Stimulated activated CD4-positive, alpha-beta T cell treated with anti-CD3 and anti-CD28 coated beads, Interleukin-15, amount 100 ng/mL, for 1 hour (primary cell): Measurements from ENCODE around the gene IL1RAPL1.
"Not testable (repeated sequence)": the region's sequence is repeated elsewhere in the genome, so short reads cannot be mapped to it uniquely, and the experiment has no call there.

Source experiments
- DNase-seq, 2 donors: peaks; one replicate each; pipeline ENCODE4 v3.0.0-alpha.2; 2020; ENCODE audit warnings: low read depth in 1 of 2, low spot score in 1 of 2

Gene IL1RAPL1

DNA sequence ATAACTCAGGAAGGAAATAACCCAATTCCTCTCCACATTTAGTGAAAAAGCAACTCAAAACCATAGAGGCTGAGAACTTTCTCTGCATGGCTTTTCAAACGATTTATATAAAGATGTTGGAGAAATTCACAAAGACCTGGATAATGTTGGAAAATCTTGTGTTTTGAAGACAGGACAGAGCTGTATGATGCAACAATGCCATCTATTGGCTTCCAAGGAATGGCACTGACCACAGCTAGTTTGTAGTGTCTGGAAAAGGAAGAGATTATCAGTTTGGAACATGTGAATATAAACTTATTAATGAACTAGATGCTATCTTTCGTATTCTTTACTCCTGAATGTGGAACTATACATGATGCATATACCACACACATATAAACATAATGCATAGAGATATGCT, 503.6 kb downstream of the IL1RAPL1 start:
- DNase-seq = no peak

DNA sequence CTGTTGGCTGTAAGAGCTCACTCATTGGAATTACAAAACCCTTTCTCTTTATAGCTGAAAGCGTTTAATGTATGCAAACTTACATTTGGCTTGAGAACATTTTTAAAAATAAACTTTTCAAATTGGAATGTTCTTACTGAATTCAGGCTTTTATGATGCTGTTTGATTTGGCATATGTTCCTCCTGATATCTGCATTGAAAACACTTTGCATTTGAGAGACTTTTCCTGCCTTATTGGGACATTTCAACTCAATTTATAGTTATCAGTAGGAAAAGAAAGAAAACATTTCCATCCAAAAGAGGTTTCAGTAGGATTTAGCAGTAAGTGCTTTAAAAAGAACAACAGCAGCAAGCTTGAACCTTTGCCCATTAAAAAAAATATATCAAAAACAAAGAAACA, 520.0 kb downstream of the IL1RAPL1 start:
- DNase-seq = no peak

DNA sequence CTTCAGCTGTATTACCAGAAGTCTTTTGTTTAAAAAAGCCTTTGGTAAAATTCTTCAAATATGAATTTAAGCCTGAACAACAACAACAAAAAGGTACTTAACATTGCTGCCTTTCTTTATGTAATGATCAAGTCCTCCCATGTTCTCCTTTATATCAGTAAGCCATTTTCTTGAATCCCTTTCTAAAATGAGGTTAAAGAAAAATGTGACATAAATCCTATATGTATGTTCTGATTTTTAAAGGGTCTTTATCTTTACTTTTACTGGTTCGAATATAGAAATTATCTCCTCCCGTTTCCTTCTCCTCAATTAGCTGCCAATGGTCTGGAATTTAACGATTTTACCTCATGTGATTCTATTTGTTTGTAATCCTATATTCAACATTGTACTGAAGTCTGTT, 522.8 kb downstream of the IL1RAPL1 start:
- no peak for DNase-seq

DNA sequence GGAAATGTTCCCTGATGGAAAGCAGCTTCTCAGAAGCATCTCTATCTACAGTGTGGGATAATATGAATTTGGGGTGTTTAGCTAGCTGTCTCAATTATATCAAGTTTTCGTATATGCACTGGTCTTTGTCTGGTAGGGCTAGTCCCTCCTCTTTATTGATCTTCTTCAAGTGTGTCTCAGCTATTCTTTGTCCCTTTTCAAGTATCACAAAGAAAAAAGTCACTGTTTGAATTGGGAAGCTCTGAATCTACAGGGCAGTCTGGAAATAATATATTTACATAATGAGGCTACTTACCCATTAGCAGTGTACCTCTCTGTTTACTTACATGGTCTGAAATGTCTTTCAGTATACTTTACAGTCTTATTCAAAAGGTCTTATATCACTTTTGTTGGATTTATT, 526.0 kb downstream of the IL1RAPL1 start:
- no peak for DNase-seq

DNA sequence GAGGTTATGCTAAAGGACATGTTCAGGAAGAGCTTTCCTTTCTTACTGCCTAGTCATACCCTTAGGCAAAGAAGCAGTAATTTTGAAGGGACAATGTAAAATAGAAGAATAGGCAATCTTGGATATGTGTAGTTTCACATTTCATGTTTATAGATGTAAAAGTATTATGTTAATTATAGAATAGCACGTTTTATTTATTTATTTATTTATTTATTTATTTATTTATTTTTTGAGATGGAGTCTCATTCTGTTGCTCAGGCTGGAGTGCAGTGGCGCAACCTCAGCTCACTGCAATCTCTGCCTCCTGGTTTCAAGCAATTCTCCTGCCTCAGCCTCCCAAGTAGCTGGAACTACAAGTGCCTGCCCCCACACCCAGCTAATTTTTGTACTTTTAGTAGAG, 535.6 kb downstream of the IL1RAPL1 start:
- not testable (repeated sequence) for DNase-seq

DNA sequence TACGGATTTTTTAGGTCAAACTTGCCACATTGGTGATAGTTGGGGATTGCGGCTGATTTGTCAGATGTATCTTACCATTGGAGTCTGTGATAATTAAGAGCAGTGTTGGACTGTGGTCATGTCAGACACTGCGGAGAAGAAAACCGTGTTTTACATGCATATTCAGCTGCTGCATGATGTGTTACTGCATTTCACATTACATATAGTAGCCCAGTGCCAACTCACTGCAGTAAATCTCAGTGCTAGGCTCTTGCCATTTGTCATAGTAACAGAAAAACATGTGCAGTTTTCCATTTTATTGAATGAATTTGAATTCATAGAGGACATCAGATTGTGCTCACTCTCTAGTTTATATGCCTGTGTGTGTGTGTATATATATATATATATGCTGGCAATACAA, 543.7 kb downstream of the IL1RAPL1 start:
- DNase-seq = no peak

DNA sequence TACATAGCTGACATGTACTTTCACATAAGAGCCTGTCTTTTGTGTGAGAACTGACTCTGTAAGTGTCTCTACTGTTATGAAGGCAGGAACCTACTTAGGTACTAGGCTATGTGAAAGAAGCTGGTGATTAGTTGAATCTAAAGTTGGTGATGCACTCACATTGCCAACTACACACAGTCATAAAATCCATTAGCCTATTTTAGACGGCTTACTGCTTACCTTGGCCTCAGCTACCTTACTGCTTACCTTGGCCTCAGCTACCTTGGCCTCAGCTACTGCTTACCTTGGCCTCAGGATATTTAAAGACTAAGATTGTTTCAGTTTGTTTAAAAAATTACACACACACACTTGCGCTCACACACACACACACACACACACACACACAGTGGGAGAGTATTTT, 549.7 kb downstream of the IL1RAPL1 start:
- DNase-seq = no peak

DNA sequence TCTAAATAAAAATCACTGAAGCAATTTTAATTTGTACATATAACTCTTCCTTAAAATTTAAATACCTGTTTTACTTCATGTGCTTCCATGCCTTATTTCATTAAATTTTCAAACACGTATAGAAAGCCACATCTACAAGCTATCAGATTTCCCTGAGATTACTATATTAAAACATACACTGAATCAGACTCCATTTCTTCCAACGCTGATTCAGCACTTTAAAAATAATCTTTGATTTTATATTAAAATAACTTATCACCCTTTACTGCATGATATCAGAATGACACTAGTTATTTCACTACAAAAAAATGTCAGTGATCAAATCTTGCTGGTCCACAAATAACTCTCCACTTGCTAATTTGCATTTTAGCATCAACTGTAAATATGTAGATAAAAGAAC, 550.8 kb downstream of the IL1RAPL1 start:
- no peak for DNase-seq

DNA sequence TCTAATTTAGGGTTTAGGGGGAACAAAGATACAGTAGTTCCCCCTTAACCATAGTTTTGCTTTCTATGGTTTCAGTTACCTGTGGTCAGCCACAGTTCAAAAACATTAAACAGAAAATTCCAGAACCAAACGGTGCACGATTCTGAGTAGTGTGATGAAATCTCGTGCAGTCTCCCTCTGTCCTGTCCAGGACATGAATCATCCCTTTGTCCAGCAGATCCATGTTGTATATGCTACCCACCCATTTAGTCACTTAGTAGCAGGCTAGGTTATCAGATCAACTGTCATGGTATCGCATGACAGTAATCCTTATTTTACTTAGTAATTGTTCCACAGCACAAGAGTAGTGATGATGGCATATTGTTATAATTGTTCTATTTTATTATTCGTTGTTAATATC, 556.1 kb downstream of the IL1RAPL1 start:
- DNase-seq = no peak

DNA sequence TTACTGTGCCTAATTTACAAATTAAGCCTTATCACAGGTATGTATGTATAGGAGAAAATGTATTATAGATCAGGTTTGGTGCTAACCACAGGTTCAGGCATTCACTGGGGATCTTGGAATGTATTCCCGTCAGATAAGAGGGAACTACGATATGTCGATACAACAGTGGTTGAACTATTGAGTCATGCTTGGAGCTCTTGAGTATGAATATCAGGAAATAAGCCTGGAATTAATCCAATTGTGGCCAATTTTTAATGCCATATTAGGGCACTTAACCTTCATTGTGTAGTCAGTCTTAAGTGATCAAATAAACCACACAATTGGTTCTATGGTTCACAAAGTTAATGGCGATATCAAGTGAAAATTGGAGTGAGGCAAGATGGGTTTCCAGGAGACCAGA, 556.5 kb downstream of the IL1RAPL1 start:
- no peak for DNase-seq

DNA sequence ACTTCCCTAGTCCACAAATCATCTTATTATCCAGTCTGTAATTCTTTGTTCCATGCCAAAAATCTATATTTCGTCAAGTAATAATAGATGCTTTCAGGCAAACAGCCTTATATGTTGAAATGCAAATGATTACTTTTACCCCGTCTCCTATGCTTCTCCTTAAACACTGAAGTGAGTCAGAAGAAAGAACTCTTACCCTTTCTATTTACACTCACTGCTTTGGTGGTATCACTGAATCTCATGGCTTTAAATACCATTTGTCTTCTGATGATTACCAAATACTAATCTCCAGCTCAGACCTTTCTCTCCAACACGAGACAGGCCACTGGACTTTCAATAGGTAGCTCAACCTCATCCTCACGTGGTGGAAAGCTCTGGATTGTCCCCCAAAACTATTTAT, 558.1 kb downstream of the IL1RAPL1 start:
- DNase-seq = no peak

DNA sequence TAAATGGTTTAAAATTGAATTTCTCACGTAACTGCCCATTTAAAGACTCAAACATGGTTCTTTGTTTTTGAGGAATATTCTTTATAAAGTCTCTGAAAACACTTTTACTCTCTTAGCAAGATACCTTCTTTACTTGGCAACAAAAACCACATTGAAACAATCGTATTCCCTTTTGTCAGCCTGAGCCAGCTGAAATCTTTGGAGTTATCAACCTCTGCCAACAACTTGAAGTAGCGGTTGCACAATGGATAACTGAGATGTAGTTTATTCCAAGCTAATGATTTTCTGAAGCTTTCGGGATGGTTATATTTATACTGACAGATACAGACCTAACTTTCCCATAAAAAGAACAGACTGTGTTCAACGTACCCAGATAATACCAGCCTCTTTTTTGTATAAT, 561.3 kb downstream of the IL1RAPL1 start:
- DNase-seq = no peak

DNA sequence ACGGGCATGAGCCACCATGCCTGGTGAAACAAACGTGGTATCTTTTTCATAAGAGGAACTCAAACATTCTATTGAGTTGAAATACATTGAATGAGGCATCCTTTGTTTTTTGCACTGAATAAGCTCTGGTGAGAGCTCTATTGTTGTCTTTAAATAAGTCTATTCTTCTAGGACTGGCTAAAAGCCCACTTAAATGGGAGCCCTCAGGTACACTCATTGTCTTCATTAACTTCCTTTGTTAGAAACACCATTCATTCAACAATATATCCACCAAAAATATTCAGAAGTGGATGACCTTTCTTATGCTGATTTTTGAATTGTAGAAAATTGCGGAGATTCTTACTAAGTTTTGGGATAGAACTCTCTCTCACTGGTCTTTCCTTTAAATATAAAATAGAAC, 568.0 kb downstream of the IL1RAPL1 start:
- DNase-seq = no peak

DNA sequence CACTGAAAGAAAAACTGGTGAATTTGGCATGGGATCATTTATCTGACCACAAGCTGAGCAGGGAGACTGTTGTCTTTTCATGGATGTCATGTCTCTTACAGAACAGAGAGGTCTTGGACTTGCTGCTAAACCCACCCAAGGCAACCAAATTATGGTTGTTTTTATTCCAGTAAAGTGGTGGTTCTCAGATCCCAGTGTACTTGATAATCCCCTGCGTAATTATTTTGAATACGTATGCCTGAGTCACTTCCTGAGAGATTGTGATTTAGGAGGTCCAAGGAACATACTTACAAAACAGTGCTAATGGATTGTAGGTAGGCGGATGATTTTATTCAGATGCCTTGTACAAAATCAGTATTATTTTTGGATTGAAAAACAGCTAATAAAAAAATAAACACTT, 585.6 kb downstream of the IL1RAPL1 start:
- no peak for DNase-seq

DNA sequence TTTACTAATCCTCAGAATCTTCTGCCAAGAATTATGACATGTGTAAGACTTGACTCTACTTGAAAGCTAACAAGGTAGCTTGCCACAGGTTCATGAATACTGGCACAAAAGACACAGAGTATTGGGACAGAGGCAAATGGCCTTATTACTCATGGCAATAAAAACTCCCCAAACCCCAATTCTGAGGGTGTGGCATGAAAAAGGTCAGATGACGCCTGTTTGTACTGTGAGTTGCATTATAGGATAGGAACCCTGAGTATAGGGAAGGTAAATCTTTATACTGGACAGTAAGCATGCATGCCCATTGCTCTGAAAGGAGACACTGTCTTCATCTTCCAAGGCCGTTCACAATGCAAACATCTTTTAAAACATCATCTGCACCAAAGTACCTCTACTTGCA, 600.0 kb downstream of the IL1RAPL1 start:
- no peak for DNase-seq

DNA sequence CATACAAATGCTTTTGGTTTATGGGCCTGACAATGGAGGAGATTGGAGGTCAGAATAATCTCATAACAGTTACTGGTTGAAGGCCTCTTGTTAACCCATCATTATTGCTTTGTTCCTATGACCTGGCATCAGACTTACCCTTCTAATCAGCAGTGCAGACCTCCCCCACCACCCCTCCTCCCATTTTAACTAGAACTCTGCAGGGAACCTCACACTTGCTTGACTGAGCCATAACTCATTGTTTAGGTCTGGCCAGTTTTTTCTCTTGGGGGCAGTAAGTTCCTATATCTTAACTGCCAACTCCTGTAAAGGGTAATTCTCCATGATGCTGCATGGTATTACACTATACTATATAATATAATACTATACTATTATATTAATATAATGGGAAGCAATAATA, 609.3 kb downstream of the IL1RAPL1 start:
- no peak for DNase-seq

DNA sequence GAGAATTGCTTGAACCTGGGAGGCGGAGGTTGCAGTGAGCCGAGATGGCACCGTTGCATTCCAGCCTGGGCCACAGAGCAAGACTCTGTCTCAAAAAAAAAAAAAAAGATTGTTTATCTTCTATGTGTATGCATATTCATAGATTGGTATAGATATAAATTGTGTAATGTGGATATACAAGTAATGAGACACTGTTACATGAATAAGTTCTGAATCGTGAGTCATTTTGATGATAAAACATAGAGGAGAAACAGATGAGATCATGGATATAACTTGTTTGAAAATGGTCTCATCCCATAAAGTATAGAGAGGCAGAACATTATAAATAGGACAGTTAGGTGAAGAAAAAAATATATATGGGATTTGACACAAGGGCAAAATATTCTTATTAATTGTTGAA, 628.0 kb downstream of the IL1RAPL1 start:
- DNase-seq = no peak

DNA sequence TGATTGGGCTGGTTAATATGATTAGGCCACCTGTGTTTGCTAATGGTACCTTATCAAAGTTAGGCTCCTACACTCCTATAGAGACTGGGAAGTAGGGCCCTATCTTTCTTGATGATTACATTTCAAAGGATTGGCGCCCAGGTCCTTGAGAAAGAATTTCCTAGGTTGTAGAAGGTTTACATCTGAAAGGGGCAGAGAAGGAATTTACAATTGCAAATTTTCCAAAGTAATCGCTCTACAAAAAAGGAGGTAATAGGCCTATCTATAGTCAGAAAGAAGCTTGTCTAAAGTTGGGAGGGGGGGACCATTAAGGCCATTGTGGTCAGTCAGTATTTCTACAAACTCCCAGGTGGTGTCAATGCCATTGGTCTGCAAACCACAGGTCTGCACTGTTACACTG, 638.4 kb downstream of the IL1RAPL1 start:
- DNase-seq = no peak

DNA sequence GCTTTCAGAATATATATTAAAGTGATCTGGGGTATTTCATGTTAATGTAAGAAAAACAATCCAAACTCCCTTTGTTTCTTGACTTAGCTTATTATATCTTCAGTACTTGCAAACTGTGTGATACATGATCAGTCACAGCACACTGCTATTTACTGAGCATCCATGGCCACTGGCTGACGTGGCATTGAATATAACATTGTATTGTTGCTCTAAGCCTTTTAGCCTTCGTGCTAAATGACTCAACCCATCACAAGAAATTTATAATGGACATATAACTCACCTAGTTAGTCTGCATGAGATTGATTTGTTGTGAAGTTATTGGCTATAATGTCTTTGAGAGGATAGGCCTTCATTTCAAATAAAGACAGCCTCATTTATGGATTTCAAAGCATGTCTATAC, 642.6 kb downstream of the IL1RAPL1 start:
- no peak for DNase-seq

DNA sequence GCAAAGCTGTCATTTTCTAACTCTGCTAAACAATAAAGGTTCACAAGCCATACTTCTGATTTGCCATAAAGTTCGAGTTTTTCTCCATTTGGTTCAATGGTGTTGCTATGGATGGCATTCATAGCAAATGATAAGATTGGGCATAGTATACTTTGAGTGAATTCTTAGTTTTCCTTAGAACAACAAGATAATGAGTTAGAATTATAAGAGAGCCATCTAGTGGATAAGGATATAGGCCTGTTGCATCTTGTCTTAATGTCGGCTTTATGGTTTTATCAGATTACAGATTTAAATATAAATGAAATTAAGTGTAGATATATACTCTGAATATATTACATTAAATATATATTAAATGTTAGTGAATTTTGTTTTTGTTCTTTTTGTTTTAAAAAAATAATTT, 644.6 kb downstream of the IL1RAPL1 start:
- DNase-seq = no peak

DNA sequence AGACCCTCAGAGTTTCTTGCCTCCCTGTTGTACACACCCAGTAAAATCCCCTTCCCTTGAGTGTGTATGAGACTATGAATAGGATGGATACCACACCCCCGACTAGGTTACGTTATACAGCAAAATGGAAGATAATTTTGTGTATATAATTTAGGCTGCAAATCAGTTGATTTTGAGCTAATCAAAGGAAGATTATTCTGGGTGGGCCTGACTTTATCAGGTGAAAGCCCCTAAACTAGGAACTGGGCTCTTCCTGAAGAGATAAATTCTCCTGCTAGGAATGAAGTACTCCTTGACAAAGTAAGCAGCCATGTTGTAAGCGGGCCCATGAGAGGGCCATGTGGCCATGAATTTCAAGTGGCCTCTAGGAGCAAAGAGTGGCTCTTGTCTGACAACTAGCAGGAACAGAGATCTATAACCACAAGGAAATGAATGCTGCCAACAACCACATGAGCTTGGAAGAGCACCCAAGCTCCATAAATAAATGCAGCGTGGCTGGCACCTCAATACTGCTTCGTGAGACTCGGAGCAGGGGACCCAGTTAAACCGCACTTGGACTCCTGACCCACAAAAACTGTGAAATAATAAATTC, 646.4 kb downstream of the IL1RAPL1 start:
- DNase-seq = no peak

DNA sequence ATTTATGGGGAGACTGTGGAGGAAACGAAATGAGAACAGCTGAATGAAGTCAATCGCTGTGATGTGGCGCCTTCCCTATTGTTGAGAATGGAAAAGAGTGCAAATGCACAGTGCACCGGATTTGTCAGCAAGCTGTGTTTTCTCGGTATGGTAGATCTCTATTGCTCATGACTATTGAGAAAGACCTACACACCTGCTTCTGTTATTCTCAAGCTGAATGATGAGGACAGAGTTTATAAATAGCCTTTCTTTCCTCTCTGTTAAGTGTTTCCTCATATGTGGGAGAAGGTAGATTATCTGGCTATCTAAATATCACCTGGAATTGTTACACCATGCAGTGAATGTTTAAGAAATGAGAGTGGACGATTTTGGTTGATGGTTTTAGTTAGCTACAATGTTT, 650.7 kb downstream of the IL1RAPL1 start:
- DNase-seq = no peak

DNA sequence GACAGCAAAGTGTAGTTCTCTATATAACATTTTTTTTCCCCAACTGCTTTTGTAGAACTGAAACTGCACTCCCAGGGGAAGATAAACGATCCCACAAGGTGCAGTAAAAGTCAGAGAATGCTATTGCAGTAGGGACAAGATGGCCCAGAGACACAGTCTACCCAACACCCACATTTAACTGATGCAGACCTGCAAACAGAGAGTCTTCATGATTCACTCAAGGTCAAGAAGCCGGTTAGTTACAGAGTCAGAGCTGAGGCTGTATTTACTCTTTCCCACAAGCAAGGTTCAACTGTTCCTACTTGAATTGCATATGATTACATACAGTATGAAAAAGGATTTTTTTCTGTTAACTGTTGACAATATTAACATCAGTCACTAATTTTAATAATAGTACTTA, 654.6 kb downstream of the IL1RAPL1 start:
- DNase-seq = no peak

DNA sequence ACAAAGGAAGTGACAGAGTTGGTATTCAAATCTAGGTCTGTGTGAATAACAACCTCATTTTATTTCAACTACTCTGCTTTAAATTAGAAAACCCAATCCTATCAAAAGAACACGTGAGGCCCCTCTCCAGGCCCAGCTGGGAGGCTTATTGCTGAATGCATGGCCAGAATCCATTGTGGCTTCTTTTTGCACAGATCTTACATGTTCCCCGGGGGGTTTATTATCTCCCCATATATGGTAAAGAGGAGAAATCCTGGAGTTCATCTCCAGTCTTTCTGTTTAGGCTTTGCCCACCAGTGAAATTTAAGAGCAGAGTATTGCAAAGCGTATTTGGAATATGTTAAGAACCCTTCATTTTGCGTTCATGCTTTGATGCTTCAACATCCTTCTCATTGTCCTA, 655.6 kb downstream of the IL1RAPL1 start:
- DNase-seq = no peak
